GM12801 (cell line): Measurements from ENCODE around the gene HNRNPLL.

Experiments
- TF ChIP-seq, protein P1 (sequence below): IDR thresholded peaks from one replicate; pipeline ENCODE4 v1.5.1; 2011; ENCODE audit warnings: control low read depth; ENCODE audit not compliant: insufficient read length; ENCODE audit errors: extremely low read depth

HNRNPLL gene

DNA sequence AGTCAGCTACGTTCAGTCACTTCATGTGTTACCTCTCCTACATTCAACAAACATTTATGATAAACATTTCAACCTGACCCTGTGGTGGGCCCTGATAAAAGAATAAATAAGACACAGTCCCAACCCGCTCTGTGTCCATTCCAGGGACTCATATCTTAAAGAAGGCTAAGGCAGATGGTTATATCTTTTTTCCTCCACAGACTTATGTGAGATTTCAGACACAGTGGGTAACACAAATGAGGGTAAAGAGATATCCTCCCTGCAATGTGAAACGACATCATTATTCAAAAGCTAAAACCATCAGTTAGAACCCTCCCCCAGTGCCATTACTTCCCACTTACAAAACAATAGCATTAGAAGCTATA is 11.1 kb upstream of the HNRNPLL start:
- TF ChIP-seq, protein P1, sequence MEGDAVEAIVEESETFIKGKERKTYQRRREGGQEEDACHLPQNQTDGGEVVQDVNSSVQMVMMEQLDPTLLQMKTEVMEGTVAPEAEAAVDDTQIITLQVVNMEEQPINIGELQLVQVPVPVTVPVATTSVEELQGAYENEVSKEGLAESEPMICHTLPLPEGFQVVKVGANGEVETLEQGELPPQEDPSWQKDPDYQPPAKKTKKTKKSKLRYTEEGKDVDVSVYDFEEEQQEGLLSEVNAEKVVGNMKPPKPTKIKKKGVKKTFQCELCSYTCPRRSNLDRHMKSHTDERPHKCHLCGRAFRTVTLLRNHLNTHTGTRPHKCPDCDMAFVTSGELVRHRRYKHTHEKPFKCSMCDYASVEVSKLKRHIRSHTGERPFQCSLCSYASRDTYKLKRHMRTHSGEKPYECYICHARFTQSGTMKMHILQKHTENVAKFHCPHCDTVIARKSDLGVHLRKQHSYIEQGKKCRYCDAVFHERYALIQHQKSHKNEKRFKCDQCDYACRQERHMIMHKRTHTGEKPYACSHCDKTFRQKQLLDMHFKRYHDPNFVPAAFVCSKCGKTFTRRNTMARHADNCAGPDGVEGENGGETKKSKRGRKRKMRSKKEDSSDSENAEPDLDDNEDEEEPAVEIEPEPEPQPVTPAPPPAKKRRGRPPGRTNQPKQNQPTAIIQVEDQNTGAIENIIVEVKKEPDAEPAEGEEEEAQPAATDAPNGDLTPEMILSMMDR, result no peak

- TF ChIP-seq, protein P1, result no peak
Observed at GRCh38 chr2:38613126-38613848, 10.6 kb upstream of the HNRNPLL start.

DNA sequence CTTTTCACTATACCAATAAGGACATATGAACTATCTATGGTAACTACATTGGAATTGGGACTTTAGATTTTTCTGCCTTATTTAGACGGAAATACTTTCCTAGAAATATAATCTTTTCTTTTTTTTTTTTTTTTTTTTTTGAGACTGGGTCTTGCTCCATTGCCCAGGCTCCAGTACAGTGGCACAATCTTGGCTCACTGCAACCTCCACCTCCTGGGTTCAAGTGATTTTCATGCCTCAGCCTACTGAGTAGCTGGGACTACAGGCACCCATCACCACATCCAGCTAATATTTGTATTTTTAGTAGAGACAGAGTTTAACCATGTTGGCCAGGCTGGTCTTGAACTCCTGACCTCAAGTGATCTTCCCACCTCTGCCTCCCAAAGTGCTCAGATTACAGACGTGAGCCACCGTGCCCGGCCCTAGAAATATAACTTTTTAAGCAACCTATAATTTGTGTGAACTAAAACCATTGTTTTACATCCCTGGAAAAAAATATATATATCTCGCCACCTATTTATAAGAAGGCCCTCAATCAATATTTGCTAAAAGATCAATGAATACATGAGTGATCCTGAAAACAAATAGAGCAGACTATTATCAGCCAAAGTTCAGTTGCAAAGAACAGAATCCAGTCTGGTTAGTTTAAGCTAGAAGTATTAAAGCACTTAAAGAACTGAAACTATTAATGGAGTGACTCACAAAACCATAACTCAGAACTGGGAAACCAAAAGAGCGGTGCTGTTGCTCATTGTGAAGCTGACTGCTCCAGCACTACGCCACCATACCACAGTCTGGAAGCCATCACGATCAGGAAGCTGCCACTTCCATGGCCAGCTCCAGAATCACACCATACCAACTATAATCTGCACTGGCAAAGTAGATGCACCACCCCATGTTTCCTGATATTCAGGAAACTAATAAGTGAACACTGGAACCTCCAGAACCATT is 8.4 kb upstream of the HNRNPLL start:
- TF ChIP-seq, protein P1, result no peak

DNA sequence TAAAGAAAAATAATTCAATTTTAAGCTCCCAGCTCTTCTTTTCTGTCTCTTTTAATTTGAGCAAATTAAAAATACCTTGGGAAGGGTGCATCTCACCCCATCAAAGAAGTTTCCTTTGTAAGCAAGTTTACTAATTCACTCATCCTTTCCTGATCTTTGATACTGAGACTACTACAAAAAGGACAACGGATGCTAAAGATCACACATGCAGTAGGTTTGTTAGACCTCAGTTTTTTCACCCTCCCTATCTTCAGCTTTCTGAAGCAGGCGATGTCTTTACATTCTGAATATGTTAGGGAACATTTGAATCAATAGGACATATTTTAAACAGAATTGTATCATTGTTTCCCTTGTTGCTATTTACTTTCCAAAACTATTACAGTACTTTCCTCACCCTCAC is 6.0 kb upstream of the HNRNPLL start:
- TF ChIP-seq, protein P1, result no peak

GRCh38 chr2:38605298-38605830 is 2.6 kb upstream of the HNRNPLL start:
- TF ChIP-seq, protein P1, result no peak

- TF ChIP-seq, protein P1, result peak; percentile 20
Observed at GRCh38 chr2:38603402-38604290, 918 bp upstream of the HNRNPLL start.
